Mammary epithelial cell (primary cell): ENCODE data around the gene GPALPP1.

Experiments
- CTCF ChIP-seq, 2 donors: IDR thresholded peaks in 1 of 2; conservative IDR thresholded peaks in 1 of 2; 2 replicates each; pipeline ENCODE4 v1.5.1; 2011 to 2012; ENCODE audit warnings: inconsistent platforms in 2 of 2, low read length in 2 of 2, mild to moderate bottlenecking in 2 of 2, control low read depth in 1 of 2, low read depth in 1 of 2; ENCODE audit not compliant: insufficient read depth in 1 of 2; ENCODE audit errors: extremely low read depth in 1 of 2
- EZH2 ChIP-seq: IDR thresholded peaks from 2 replicates; pipeline ENCODE4 v1.6.1; 2012; ENCODE audit warnings: low read length, inconsistent platforms, borderline replicate concordance

DNA sequence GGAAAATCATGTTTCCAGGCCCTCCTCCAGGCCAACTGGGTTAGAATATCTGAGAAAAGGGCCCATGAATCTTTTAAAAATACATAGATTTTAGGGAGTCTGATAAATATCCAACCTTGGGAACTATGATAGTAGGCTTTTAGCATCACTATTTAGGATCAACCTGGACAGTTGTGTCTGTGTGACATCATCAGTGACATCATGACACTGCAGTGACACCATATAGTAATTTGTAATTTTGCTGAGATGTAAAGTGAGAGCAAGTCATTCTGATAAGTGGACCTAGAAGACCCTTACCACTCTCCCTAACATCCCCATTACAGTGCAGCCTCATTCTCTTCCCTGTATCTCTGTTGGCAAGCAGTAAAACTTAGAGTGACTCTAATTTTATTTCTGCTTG lies 14.1 kb downstream of the GPALPP1 start:
- TF ChIP-seq CTCF (conservative IDR thresholded peaks at IDR 0.05 in 1 of 2, IDR thresholded peaks at IDR 0.05 in 1 of 2; ENCODE audit: extremely low read depth in 1 of 2, insufficient read depth in 1 of 2, low read depth in 1 of 2, low read length in 2 of 2), result no peak
- TF ChIP-seq EZH2, result no peak
